A204.1 (cell line): Measurements from ENCODE around the gene CROCC.

Experiments
- FAIRE-seq: peaks from 2 replicates; lab custom pipeline; 2012; peaks lifted over from hg19 to GRCh38; lab: Jason Lieb, UNC

CROCC gene

DNA sequence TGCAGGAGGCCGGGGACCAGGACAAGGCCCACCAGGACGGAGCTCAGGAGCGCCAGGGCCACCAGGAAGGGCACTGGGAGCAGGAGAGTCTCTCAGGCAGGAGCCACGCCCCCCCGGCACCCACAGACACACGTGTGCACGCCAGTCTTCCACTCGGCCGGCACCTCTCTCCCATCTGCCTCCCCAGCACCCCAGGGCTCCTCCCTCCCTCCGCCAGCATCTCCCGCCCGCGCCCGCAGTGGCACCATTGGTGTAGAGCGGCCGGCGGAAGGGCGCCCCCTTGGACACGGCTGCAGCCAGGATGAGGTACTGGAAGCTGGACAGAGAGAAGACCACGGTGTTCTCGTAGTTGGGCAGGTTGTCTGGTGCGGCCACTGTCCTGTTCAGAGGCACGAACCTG lies 64.8 kb downstream of the CROCC start:
- no peak for FAIRE-seq

DNA sequence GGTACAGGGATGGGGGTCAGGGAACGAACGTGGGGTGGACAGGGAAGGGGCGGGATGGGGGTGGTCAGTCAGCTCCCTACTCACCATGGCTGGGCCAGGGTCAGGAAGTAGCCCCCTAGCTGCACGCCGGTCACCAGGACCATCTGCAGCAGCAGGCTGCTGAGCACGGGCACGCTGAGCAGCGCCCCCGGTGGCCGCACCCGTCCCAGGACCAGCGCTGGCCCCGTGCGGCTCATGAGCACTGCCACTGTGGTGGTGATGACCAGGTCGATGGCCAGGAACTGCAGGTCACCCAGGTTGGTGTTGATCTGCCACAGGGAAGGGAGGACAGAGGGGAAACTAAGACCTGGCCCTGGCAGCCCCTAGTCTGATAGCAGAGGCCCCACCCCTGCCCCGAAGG lies 65.2 kb downstream of the CROCC start:
- FAIRE-seq: no peak

DNA sequence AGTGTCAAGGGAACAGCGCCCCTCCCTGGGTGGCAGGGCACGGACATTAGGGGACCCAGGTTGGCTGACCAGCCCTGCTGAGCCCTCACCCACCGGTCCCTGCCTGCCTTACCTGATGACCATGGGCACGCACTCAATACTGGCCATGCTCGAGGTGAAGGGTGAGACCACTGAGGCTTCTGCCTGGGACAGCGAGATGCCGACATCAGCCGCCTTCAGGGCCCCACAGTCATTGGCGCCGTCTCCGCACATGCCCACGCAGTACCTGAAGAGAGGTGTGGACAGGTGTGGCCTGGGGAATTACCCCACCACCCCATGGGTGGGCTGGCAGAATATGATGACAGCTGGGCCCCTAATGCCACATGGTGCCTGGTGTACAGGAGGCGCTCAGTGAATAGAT lies 66.5 kb downstream of the CROCC start:
- FAIRE-seq: no peak

DNA sequence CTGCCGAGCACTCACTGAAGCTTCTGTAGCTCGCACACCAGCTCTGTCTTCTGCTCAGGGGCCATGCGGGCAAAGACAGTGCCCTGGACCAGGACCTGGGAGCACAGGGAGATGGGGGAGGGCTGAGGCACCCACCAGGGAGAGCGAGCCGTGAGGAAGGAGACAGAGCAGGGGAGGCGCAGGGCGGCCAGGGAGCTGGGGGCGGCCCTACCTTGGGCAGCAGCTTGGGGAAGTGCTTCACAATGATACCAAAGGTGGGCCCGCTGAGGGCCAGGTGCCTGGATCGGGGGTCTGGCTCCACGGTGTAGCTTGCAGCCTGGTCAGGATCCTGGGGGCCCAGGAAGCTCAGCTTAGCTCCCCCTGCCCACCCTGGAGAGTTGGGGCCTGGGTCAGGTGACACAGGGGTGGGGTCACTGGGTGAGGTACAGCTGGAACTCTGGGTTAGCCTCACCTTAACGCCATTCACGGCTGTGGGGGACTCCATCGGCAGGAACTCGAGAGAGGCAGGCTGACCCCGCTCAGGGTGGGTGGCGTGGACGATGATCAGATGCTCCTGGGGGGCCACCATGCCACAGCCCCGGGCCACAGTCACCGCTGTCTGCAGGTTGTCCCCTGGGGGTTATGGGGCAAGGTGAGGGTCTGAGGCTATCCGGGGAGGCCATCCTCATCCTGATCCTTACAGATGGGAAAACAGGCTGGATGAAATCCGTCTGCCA lies 68.1 kb downstream of the CROCC start:
- no peak for FAIRE-seq

DNA sequence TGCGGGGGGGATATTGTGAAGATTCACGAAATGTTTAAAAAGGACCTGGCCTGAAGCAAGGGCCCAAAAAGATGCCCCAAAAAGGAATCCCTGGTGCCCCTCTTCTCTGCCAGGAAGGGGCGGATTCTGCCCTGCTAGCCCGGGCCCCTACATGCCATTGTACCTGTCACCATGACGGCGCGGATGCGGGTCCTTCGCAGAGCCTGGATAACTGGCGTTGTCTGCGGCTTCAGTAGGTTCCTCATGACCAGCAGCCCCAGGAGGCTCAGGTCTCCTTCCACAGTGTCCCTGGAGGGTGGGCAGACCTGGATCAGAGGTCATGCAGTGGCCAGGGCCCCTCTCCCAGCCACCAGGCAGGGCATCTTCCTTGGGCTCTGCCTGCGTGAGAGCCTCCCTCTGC lies 69.8 kb downstream of the CROCC start:
- FAIRE-seq: no peak

DNA sequence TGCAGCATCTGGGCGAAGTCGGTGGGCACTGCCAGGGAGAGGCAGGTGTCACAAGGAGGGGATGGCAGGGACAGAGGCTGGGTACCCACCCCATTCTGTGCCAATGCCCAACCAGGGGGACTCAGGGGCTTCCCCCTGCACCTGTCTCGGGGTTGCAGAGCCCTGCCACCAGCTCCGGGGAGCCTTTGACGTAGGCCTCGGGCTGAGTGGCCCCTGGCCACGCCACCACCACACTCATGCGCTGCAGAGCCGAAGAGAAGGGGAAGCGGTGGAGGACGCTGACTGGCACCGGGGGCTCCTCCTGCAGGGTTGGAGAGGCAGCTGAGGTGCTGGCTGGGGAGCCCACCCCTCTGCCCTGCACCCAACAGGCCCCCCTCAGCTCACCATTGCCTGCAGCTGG lies 70.4 kb downstream of the CROCC start:
- no peak for FAIRE-seq

DNA sequence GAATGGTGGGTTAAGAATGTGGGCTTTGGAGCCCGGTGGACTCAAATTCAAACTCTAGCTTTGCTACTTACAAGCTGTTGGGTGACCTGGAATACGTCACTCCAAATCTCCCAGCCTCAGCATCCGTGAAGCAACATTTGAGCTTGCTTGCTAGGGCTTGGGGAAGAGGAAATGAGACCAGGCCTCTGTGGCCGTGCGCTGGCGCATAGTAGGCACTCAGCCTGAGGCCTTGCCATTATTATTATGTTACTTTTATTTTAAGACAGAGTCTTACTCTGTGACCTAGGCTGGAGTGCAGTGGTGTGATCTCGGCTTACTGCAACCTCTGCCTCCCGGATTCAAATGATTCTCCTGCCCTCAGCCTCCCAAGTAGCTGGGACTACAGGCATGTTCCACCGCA lies 70.9 kb downstream of the CROCC start:
- FAIRE-seq: no peak

DNA sequence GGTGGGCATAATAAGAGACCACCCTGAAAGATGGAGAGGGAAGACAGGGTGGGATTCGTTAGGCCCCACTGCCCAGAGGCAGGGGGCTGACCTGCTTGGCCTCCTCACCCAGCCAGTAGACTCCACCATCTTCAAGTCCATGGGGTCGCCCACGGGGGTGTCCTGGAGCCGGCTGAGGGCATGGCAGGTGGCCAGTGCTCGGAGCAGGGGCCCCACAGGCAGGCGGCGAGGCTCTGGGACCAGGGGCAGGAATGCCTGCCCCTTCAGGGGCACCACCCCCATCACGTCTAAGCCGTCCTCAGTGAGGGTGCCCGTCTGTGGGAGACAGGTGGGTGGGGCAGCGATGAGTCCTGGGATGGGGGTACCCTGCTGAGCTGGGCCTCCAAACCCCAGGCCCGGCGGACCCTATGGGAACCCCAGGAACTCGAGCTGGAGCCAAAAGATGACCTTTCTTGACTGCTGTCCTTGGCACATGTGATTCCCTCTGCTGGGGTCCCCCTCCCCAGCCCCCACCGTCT lies 71.8 kb downstream of the CROCC start:
- FAIRE-seq: no peak

DNA sequence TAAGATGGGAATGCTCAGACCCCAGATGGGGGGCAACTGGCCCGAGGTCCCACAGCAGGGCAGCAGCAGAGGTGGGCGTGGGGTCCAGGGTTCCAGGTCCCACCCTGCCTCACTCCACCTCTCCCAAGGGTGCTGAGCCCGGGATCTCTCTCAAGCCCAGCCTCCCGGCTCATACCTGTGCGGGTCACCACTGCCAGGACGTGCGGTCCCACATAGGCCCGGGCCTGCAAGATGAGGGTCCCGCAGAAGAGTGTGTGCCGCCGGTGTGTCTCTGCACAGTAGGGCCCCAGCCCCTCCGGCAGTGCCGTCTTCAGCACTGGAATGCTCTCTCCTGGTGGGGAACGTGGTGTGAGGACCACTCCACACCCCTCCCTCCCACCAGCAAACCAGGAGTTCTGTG lies 75.1 kb downstream of the CROCC start:
- FAIRE-seq: no peak

DNA sequence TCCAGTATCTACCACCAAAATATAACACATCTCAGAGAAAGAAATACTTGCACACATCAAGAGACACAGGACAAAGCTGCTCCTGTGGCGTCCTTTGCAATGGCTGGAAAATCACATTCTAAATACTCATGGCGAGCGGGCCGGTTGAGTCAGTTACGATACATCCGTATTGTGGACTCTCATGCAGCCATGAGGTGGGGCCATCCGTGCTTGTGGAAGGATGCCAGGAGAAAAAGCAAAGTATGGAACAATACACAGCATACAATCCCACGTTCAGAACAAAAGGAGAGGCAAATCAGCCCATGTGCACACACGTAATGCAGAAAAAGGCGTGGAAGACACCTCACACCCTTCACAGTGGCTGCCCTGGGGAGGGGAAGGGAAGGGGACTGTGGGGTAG lies 76.9 kb downstream of the CROCC start:
- FAIRE-seq: no peak

DNA sequence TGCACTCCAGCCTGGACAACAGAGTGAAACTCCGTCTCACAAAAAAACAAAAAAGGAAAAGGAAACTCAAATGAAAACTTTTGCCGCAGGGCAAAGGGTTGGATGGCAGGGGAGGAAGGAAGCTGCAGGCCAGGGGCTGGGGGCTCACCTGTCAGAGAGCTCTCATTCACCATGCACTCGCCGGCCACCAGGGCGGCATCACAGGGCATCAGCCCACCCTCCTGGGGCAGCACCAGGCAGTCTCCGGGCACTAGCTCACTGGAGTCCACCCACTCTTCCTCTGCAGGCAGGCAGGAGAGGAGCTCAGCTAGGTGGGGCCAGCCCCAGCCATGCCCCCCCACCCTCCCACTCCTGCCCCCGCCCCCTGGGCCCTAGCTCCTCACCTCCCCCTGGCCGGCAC lies 78.1 kb downstream of the CROCC start:
- FAIRE-seq: no peak

DNA sequence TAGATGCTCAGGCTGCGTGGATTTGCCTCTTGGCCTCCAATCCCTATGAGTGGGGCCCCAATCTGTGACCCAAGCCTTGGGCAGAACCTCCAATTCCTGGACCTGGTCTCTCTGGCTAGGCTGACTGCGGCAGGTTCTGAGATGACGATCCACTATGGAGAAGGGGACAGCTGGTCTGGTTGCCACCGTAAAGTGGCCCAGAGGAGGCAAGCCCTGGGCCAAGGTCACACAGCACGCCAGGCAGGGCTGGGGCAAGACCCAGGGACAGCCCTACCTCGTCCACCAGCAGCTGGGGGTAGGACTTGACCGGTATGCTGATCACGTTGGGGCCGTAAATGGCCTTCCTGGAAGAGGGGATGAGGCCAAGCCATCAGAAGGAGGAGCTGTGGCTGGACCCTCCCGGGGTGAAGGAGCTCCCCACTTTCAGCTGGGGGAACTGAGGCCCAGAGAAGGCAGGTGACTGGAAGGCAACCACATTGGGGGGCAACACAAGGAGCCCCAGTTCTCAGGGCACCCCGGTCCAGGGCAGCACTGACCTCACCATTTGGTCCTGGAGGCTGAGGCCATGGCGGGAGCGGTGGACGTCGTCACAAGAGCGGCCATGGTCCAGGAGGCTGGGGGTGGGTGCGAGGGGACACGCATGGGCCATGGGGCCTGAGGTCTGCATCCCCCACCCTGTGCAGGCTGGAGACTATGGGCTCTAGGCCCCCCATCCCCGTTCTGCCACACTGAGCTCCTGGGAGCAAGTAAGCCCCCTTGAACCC lies 80.2 kb downstream of the CROCC start:
- FAIRE-seq: no peak

DNA sequence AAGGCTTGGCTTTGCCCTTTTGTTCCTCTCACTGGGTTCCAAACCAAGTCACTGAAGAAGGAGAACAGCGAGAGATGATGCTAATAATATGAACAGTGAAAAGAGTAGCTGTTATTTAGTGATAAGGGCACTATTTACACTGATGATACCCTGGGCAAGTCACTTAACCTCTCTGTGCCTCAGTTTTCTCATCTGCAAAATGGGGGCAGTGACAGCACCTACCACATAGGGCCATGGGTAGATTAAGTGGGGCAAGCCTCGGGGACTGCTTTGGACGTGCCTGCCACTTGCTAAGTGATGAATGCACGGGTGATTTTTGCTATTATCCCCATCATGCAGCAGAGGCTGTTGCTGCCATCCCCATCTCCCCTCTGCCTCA lies 80.8 kb downstream of the CROCC start:
- no peak for FAIRE-seq

DNA sequence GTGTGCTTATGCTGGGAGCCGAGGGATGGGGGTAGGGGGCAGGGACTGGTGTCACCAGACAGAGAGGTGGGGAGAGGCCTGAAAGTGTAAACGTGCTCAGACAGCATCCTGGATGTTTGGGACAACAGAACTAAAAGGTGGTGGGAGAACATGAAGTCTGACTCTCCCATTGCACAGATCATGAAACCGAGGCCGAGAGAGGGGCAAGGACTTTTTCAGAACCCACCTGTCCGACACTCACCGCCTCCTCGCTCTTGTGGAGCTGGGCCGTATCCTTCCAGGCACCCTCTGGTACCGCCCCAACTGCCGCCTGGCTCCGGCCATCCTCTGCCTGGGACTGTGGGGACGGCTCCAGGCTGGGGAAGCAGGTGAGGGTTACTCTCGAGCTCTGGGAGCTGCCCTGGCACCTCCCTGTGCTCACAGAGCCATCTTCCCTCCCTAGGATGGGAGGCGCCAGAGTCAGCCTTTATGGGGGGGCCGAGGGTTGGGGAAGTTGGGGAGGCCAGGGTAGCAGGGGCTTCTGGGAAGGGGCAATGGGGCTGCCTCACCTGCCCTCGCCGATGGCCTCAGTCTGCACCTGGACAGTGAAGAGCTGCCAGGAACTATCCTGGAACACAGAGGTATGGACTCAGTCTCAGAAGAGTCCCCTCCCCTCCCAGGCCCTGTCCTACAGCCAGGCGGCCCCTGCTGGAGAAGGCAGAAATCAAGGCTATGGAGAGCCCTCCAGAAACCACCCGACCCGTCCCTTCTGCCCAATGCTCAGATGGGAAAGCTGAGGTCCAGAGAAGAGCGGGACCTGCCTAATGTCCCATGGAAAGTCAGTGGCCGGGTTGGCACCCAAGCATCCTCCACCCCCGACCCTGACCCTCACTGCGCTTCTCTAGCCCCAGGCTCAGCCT lies 83.0 kb downstream of the CROCC start:
- no peak for FAIRE-seq

DNA sequence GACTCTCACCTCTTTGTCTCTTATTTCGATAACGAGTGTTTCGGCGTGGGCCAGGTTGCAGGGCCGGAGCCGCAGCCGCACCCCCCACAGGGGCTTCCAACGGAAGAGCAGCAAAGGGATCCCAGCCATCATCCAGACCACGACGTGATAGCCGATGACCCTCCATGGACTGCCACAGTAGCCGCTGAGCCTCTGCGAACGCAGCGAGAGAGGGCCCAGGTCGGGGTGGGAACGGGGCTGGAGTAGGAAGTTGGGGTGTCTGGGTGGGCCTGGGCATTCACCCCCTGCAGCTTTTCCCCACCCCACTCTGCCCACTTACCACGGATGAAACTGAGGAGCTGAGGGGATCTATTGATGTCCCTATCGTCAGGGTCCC lies 83.6 kb downstream of the CROCC start:
- no peak for FAIRE-seq

DNA sequence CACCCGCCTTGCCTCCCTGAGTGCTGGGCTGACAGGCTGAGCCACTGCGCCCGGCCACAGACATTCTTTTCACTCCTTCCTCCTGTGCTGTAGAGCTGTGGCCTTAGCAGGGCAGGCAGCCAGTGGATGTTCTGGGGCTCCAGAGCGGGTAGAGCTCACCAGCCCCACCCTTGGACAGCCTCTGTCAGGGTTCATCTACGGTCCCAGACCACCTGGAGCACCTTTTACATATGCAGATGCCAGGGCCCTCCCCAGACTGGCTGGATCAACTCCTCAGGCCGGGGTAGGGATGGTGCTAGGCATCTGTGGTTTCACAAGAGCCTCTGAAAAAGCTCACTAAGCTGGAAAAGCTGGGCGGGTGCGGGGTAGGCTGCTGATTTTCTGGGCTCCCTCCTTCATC lies 85.4 kb downstream of the CROCC start:
- no peak for FAIRE-seq

DNA sequence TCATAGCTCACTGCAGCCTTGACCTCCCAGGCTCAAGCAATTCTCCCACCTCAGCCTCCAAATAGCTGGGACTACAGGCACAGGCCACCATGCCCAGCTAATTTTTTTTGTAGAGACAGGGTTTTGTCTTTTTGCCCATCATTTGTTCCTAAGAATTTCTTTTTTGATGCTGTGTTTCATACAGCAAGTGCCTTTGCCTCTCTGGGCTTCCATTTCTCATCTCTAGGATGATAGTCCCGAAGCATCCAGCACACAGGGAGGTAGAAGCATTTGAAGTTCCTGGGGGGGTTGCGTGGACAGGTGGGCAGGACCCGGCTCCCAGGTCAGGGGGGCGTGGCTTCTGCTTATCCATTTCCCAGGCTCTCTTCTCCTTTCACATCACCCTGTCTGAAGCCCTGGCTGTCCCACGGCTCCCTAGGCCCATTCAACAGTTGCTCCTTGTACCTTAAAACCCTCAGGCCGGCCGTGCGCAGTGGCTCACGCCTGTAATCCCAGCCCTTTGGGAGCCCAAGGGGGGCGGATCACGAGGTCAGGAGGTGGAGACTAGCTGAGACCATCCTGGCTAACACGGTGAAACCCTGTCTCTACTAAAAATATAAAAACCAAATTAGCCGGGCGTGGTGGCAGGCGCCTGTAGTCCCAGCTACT lies 86.6 kb downstream of the CROCC start:
- no peak for FAIRE-seq

DNA sequence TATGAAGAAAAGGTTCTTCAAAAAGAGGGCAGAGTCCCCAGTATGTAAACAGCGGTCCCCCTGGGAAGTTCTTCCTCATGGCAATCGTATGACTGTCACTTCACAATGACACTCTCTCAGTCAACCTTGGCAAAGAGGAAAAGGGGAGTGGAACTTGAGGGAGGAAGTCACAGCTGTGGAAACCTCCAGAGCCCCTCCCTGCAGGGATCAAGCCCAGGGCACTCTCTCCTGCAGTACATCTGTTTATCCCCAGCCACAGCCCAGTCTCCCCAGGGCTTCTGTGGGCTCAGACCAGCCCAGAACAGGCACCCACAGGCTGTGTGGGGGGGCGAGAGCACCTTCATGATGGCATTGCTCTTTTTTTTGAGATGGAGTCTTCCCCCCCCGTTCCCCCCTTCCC lies 88.0 kb downstream of the CROCC start:
- FAIRE-seq: no peak

DNA sequence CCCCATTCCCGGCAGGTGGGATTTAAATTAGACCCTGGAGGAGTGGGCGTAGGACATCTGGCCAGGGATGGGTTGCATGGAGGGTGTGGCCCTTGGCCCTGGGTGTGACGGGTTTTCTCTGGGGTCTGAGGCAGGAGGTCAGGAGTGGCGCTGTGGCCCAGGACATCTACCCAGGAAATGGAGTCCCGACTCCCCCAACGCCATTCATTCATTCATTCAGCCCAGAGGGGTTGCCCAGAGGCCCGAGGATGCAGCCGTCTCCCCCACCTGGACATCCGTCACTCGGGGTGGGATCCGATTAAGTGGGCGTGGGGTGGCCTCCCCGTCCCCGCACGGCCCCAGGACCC lies 89.3 kb downstream of the CROCC start:
- no peak for FAIRE-seq

DNA sequence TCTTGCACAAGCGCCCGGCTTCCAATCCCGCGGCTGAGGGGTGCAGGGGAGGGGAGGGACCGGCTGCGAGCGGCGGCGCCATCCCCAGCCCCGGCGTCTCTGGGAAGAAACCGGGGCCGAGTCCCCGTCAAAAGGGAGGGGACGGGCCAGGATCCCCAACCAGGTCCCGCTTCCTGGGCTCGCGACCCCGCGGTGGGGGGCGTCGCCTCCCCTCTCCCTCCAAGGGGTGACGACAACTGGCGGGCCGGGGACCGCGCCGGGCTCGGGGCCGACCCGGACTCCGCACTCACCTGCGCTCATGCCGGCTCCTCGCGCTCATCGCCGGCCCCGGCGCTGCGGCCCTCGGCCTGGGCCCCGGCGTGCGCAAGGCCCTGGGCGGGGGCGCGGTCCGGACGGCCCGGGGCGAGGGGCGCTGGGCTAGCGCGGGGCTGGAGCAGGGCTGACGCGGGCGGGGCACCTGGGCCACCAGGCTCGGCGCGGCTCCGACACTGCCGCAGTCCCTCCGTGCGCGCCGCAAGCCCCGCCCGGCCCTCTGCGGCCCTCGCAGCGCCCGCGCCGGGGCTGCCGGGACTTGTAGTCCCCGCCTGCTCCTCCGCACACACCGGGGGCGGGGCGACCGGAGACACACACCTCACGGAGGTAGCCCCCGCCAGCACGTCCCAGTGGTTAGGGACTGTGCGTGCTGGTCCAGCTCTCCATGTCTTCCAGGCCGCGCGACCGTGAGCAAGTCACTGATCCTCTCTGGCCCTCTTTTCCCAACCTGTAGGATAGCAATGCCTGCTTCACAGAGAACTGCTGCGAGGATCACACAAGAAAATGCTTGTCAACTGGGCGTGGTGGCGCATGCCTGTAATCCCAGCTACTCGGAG lies 89.9 kb downstream of the CROCC start, which contains the start of gene ATP13A2:
Gene ATP13A2, minus strand, starts transcription at position 490 of the 869 bp plus-strand sequence. Its CDS starts 190 bp downstream, at position 300.
- no peak for FAIRE-seq

DNA sequence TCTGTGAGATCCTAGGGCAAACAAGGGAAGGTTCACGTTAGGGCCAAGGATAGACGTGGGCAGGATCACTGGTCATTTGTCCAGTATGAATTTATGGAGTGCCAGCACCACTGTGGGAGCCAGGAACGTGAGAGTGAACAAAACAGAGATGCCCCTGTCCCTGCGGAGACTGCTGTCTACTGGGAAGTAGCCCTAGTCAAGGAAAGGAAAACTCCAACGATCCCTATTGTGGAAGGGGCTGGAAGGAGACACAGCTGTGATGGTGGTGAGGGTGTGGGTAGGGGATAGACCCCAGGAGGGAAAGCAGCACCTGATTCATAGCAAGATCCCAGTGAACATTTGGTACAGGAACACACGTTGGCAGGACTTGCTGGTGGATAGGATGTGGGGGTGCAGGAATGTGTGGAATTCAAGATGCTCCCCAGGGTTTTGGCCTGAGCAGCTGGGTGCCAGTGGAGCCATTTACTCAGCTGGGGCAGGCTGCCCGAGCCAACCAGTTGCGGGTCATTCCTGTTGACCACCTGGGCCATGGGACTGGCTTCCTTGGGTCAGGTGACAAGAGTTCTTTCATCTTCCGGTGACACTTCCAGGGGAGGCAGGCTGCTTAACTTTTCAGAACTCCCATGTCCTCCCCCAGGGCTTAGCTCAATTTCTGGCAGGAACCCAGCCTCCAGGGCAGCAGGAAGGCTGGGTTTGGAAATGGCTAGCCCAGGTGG lies 91.2 kb downstream of the CROCC start:
- FAIRE-seq: no peak
